ENCODE measurements around the gene COQ10B.
"Not testable (repeated sequence)": the region's sequence is repeated elsewhere in the genome, so short reads cannot be mapped to it uniquely, and the experiment has no call there.

Gene COQ10B

DNA sequence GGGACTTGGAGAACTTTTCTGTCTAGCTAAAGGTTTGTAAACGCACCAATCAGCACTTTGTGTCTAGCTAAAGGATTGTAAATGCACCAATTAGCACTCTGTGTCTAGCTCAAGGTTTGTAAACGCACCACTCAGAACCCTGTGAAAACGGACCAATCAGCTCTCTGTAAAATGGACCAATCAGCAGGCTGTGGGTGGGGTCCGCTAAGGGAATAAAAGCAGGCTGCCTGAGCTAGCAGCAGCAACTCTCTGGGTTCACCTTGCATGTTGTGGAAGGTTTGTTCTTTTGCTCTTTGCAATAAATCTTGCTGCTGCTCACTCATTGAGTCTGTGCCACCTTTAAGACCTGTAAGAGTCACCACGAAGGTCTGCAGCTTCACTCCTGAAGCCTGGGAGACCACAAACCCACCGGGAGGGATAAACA, 2.4 kb upstream of the COQ10B start:
- DNase-seq (ENCODE audit: low read depth in 2 of 2): not testable (repeated sequence)

DNA sequence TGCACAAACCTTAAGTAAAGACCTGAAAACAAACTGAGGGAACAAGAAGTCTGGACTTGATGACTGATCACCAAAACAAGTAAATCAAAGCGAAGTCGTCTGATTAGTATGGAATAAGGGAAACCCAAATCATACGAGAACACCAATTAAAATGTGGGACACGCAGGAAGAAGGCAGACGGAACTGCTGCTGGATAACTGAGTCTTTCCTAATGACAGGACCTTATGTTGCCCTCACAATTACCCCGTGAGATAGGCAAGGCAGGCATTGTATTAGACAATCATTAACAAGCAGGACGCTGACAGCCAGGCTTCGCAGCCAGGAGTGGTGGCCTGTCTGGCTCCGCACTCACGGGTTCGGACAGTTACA, 614 bp upstream of the COQ10B start:
- DNase-seq (ENCODE audit: low read depth in 2 of 2): no peak

DNA sequence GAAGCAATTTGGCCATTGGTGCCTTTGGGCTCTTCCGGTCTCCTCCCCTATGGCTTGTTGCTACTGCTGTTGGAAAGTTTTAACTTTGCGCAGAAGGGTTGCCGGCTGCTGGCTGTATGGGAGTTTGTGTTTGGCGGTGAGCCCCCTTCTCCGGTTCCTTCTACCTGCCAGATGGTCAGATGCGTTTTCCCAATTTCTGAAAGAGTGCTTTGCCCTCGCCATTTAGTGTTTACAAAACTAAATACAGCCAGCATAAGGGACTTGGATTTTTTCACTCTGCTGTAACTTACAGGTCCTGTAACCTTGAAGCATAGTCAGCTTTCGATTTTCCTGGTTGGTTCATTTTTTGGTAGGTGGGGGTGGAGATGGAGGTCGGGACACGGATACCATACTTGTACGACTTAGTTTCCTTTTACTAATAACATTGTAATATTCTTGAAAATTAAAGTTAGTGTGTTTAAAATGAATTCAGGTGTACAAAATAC, 604 bp downstream of the COQ10B start:
- no peak for DNase-seq (ENCODE audit: low read depth in 2 of 2)

DNA sequence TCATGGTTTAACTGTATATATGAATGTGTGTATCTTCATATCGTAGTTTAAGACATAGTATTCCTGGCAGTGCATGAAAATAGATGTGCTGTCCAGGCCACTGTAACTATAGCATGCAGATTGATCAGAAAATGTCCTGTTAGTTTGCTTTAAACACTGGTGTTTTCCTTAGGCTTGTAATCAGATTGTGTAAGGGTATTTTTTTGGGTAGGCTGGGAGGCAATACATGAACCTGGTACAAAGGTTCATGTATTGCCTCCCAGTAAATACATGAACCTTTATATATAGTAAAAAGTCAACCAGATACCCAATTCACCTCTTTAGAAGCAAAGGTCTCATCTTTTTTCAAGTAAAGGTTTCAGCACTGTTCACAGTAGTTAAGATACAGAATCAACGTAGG, 1.6 kb downstream of the COQ10B start:
- DNase-seq (ENCODE audit: low read depth in 2 of 2): no peak

DNA sequence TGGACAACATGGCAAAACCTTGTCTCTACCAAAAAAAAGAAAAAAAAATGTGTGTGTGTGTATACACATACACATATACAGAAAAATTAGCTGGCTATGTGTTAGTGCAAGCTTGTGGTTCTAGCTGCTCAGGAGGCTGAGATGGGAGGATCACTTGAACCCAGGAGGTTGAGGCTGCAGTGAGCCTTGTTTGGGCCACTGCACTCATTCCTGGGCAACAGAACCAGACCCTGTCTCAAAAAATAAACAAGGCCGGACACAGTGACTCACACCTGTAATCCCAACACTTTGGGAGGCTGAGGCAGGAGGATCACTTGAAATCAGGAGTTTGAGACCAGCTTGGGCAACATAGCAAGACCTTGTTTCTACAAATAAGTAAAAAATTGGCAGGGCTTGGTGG, 2.1 kb downstream of the COQ10B start:
- DNase-seq (ENCODE audit: low read depth in 2 of 2): no peak

DNA sequence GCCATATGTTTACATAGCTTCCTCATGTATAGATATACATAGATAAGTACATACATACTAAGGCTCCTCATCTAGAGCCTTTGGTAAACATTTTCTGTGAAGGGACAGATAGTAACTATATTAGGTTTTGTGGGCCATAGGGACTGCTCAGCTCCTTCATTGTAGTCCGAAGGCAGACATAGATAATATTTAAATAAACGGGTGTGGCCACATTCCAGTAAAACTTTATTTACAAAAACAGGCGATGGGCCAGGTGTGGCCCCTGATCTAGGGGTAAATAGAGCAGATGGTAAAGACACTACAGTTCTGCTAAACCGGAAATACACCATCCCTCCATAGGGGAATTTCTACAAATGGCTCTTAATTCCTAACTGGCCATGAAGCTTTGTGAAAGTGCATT, 7.3 kb downstream of the COQ10B start:
- no peak for DNase-seq (ENCODE audit: low read depth in 2 of 2)

DNA sequence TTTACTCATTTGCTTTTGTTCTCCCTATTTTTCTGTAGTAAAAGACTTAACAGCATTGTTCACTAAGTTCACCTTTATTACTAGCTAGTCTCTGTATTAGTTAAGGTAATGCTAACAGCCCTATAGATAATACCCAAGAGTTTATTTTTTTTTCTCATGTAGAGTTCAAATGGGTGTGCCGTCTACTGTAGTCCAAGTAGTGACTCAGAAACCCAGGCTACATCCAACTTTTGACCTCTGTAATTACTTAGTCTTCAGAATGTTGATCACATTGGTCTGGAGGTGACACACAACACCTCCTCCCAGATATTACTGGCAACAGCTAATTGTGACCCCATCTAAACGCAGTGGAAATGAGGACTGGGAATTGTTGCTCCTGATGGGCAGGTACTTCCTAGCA, 7.7 kb downstream of the COQ10B start:
- no peak for DNase-seq (ENCODE audit: low read depth in 2 of 2)

DNA sequence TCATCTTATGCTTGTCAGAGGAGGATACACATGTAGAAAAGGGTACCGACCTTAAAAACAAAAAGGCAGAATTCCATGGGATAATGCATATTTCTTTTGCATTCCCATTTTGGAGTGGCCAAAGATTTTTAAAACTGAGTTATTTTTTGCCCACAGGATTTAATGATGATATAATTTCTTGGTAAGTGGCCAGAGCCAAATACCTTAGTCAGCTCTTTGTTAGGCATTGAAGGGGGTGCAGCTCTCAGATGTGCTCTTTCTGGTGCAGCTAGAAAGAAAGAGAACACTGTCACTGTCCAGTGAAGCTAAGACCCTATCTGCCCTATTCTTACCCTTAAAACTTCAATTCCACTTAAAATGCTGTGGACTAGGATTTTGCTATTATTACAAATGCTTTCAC, 10.8 kb downstream of the COQ10B start:
- no peak for DNase-seq (ENCODE audit: low read depth in 2 of 2)

DNA sequence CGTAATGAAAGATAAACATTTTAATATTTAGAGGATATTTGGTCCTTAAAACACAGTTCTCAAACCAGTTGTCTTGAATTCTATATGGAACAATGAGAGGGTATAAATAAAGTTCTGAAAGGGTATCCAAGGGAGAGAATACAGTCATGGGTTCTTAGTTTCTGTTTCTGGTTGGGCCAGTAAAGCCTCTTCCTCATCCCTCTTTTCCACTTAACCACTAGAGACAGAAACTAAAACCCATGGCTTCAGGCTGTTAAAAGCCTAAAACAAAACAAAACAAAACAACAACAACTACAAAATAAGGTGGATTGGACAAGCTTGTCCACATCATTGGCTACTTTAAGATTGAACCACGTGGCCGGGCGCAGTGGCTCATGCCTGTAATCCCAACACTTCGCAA, 18.8 kb downstream of the COQ10B start:
- no peak for DNase-seq (ENCODE audit: low read depth in 2 of 2)

DNA sequence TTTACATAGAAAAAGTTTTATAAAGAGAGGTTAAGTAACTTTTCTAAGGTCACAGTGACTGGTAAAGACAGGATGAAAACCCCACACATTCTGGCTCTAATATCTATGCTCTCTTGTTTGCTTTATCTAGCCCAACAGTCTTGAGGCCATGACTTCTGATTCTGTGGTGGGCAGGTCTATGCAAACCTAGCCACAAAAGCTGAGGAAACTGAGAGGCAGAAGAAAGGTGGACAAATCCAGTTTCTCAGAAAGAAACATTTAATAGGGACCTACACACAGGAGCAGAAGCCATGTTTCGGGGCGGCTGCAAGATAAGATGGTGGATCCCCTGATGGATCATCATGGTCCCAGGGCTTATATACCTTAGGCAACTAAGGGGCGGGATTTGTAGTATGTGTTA, 24.4 kb downstream of the COQ10B start:
- no peak for DNase-seq (ENCODE audit: low read depth in 2 of 2)

DNA sequence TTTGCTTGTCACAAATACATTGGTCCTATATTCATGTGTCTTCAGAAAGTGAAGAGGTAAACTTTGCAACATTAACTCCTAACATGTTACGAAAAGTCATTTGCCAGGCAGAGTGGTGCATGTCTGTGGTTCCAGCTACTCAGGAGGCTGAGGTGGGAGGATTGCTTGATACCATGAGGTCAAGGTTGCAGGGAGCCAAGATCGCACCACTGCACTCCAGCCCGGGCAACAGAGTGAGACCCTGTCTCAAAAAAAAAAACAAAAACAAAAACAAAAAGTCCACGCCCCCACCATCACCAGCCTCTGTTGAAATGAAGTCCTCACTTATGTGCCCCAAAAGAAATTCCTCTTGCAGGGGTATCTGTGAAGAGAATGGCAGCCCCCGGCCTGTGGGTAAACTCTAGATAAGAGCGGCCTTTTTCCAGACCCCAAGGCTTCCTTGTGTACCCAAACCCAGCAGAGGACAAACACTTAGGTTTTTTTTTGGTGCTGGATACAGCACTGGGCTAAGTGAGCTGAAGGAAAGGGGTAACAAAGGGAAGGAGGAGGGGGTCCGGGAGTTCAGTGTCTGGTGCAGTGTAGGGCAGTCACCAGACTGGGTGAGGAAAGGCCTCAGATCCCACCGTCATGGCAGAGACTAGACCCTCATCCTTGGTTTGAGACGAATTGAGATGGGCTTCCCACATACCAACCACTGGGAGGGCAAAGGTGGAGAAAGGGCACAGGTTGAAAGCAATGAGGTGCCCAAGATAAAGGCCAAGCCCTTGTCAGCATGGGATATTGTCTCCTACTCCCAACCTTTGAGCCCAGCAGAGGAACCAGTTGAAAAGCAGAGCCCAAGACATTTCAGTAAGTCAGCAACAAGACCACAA, 27.0 kb downstream of the COQ10B start:
- no peak for DNase-seq (ENCODE audit: low read depth in 2 of 2)

DNA sequence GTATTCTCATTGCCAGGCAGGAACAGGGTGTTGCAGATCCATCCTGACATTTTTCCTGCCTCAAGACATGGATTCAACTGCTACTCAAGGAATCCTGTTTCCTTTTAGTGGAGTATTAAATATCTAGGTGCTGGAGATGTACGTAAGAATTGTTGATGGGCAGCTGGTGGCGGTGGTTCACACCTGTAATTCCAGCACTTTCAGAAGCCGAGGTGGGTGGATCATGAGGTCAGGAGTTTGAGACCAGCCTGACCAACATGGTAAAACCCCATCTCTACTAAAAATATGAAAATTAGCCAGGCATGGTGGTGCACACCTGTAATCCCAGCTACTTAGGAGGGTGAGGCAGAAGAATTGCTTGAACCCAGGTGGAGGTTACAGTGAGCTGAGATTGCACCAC, 30.9 kb downstream of the COQ10B start:
- DNase-seq (ENCODE audit: low read depth in 2 of 2): not testable (repeated sequence)

DNA sequence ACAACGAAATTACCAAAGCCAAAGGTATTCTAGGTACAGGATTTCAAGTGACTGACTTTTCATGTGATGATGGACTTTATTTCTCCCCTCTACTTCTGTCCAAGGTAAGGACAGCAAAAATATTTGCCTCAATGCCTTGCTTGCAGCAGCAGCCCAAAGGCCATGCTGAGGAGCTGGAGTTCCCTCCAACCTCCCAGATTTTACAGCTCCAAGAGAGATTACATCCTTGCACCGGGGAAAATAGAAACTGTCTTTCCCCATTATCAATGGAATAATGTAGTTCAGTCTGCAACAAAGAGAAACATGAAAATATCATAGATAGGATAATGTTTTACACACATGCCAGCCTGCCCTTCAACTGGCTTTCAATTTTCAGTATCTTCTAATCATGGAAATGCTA, 32.8 kb downstream of the COQ10B start:
- no peak for DNase-seq (ENCODE audit: low read depth in 2 of 2)

DNA sequence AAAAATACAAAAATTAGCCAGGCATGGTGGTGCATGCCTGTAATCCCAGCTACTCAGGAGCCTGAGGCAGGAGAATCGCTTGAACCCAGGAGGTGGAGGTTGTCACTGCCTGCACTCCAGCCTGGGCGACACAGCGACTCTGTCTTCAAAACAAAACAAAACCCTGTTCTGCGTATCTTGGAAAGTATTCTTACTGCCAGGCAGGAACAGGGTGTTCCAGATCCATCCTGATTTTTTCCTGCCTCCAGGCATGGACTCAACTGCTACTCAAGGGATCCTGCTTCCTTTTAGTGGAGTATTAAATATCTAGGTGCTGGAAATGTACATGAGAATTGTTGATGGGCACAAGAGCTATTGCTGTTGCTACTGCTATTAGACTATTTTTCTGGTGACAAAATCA, 34.0 kb downstream of the COQ10B start:
- DNase-seq (ENCODE audit: low read depth in 2 of 2): no peak

DNA sequence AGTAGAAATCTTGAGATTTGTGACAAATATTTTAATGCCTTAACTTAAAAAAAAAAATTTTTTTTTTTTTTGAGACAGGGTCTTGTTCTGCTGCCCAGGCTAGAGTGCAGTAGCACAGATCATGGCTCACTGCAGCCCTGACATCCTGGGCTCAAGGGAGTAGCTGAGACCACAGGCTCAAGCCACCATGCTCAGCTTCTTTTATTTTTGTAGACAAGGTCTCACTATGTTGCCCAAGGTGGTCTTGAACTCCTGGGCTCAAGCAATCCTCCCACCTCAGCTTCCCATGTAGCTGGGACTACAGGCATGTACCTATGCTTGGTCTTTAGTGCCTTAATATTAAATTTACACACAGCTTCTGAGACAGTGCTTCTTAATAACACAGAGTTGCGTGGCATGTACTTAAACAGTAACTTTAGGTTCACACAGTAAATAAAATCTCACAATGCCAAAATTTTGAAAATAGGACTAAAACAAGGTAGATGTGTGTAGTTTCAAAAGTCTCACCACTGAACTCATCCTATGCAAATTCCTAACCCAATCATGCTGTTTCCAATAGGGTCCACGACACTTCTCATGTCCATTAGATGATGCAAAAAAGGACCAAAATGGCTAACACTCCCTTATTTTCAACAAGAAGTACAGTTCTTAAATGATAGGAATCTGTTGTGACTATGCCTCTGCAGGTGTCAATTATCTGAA, 42.2 kb downstream of the COQ10B start:
- no peak for DNase-seq (ENCODE audit: low read depth in 2 of 2)

DNA sequence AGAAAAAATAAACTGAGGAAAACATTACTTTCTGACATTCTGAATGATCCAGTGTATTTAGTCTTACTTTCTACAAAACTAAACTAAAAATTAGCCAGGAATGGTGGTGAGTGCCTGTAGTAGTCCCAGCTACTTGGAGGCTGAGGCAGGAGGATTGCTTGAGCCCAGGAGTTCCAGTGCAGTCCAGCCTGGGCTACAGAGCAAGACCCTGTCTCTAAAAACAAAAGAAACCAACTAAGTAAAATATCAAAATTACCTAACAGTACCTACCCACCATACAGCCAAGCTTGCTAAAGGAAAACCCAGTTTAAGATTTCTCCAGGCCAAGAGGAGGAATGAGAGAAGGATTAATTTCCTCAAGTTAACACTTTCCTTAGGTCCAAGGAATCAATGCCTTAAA, 43.3 kb downstream of the COQ10B start:
- DNase-seq (ENCODE audit: low read depth in 2 of 2): no peak

DNA sequence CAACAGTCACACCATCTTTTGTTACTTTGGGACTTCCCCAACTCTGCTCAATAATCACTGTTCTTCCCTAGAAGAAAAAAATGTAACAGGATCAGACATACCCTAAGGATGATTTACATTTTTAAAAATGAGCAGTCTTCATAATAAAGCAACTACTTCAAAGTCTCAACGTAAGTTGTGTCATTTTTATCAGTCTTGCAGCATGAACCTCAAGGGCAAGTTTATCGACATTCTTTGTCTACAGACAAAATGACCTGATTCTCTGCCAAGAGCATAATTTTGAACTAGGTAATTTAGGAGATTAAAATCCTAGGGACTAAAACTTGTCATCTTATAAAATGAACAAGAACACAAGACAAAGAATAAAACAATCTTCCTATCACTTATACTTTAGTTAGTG, 44.0 kb downstream of the COQ10B start:
- no peak for DNase-seq (ENCODE audit: low read depth in 2 of 2)

DNA sequence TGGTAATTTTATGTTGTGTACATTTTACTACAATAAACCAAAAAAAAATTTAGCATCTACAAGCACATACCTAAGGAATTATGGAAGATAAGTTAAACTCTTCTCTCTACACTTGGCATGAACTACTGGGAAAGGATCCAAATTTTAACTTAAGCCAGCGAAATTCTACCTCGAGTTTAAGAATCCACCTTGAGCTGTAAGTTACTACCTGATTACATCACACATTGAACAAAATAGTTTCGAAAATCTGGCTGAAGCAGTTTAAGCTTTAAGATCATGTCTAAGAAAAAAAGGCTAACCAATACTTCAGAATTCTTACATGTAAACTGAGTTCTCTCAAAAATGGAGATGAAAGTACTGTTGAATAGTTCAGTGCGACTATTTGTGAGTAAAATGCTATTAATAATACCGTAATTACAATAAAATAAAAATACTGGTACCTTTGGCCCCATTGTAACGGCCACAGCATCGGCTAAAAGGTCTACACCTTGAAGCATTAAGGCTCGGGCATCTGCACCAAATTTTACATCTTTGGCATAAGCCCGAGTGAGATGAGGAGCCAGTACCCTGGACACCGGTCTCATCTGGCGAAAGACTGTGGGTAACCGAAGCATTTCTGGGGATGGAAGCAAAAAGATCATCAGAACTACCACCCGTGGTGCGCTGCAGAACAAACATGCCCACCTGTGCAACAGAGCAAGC, 45.0 kb downstream of the COQ10B start:
- DNase-seq (ENCODE audit: low read depth in 2 of 2): no peak

DNA sequence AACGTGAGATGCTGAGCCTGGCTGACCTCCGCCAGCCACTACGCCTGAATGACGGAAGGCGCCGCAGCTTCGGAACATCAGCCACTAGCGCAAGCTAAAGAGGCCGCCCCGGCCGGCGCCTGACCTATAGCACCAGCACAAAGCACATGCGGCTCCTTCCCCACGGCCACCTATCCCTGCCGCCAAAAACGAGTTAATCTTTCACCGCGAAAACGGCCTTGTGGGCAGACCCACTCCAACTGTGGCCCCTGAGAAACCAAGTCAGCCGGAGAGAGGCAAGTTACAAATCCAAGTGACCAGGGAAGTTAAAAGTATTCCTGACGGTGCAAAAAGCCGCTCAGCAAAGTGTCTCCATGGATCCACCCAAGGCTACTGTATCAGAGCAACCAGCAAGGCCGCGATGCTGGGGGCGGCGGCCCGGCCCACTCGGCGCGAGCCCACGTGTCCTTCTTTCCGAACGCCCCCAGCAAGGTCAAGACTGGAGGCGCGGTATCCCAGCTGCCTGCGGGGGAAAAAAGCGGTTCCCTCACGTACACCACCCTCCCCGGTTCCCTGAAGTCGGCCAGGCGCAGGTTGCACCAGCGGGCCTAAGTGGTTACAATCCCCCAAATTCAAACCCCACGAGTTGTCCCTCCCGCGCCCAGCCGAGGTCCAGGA, 45.7 kb downstream of the COQ10B start:
- peak; percentile 34 to 41 for DNase-seq (ENCODE audit: low read depth in 2 of 2)

DNA sequence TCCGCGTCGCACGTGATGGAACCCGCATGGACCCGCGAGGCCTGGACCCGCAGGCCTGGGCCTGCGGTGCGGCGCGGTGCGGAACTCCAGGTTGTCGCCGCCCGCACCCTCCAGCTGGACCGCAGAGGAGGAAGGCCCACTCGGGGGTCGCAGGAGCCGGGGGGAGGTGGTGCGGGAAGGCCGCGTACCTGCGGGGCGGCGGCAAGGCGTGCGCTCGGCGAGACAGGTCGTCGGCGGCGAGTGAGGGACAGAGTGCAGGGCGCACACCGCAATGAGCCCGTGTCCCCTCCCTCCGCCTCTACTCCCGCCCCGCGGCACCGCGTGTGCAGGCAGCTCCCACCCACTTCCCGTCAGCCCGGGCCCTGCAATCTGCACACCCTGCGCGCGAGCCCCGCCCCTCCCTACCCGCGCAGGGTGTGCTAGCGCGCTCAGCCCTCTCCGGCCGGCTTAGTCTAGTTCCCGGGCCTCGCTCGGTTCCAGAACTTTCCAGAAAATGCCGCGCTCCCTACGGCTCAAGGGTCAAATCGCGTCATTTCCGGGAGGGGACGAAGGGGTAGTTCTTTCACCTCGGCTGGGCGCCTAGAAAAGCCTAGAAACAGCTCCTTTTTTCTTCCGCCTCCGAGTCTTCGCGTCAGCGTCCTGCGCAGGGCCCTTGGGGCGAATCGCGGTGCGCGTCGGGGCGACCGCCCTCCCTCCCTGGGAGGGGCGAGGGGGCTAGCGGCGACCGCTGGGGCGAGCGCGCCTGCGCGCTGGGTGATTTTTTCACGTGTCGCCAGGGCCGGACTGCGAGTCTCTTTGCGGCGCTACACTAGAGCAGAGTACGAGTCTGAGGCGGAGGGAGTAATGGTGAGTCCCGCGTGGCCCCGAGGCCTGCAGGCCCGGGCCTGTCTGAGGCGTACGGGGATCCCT, 46.5 kb downstream of the COQ10B start, which contains the start of the genes HSPD1 and HSPE1:
HSPD1 (minus strand) TSS at position 247 of the 909 bp plus-strand sequence. CDS start 992 bp downstream, outside the sequence.
HSPE1 (plus strand) TSS at position 786 of the 909 bp plus-strand sequence; CDS start at position 844, 58 bp downstream.
- DNase-seq (ENCODE audit: low read depth in 2 of 2): peak; percentile 96 to 98
